ENCODE measurements around the gene RIMKLB.
"Not testable (repeated sequence)": the region's sequence is repeated elsewhere in the genome, so short reads cannot be mapped to it uniquely, and the experiment has no call there.

Gene RIMKLB

DNA sequence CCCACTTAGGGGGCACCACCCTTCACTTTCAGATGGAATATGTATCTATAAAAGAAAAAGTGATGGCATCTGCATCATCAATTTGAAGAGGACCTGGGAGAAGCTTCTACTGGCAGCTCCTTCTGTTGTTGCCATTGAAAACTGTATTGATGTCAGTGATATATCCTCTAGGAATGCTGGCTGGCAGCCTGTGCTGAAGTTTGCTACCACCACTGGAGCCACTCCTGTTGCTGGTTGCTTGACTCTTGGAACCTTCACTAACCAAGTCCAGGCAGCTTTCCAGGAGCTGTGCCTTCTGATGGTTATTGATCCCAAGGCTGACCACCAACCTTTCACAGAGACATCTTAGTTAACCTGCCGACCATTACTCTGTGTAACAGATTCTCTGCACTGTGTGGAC lies 44.7 kb downstream of the RIMKLB start:
- peaks cover 5% of the 10 kb centered on the region for H3K36me3 ChIP-seq (ENCODE audit: control insufficient read depth, low read depth, low read length)
- H3K9me3 ChIP-seq (ENCODE audit: control insufficient read depth, low read depth, low read length), result no peaks in the 10 kb centered on the region
- no peaks in the 10 kb centered on the region for H3K4me1 ChIP-seq (ENCODE audit: control insufficient read depth, low read depth, low read length)
- no peak overlapping the region for H3K4me3 ChIP-seq (ENCODE audit: low read length)
- no peak overlapping the region for H3K9ac ChIP-seq (ENCODE audit: low read length)
- H3K27ac ChIP-seq (ENCODE audit: low read length), result no peak overlapping the region
- H3K27me3 ChIP-seq (ENCODE audit: control insufficient read depth, insufficient read depth, low read length), result no peaks in the 10 kb centered on the region

DNA sequence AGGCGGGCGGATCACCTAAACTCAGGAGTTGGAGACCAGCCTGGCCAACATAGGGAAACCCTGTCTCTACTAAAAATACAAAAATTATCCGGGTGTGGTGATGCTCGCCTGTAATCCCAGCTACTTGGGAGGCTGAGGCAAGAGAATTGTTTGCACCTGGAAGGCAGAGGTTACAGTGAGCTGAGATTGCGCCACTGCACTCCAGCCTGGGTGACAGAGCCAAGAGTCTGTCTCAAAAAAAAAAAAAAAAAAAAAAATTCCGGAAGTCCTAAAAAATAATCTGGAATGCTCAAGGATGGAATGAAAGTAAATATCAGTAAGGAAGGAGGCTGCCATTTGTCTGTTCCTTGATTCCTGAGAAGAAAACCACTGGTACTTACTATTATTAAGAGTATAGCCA lies 45.3 kb downstream of the RIMKLB start:
- not testable (repeated sequence) for H3K4me1 ChIP-seq (ENCODE audit: control insufficient read depth, low read depth, low read length); H3K27me3 ChIP-seq (ENCODE audit: control insufficient read depth, insufficient read depth, low read length); H3K27ac ChIP-seq (ENCODE audit: low read length); H3K9me3 ChIP-seq (ENCODE audit: control insufficient read depth, low read depth, low read length); H3K9ac ChIP-seq (ENCODE audit: low read length); H3K4me3 ChIP-seq (ENCODE audit: low read length); H3K36me3 ChIP-seq (ENCODE audit: control insufficient read depth, low read depth, low read length)

DNA sequence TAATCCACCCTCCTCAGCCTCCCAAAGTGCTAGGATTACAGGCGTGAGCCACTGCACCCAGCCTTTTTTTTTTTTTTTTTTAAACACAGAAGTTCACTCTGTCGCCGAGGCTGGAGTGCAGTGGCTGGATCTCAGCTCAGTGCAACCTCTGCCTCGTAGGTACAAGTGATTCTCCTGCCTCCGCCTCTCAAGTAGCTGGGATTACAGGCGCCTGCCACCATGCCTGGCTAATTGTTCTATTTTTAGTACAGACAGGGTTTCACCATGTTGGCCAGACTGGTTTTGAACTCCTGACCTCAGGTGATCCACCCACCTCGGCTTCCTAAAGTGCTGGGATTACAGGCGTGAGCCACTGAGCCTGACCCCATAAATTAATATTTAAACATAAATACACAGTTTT lies 47.8 kb downstream of the RIMKLB start:
- H3K27ac ChIP-seq (ENCODE audit: low read length); H3K9me3 ChIP-seq (ENCODE audit: control insufficient read depth, low read depth, low read length); H3K4me1 ChIP-seq (ENCODE audit: control insufficient read depth, low read depth, low read length); H3K27me3 ChIP-seq (ENCODE audit: control insufficient read depth, insufficient read depth, low read length); H3K4me3 ChIP-seq (ENCODE audit: low read length); H3K36me3 ChIP-seq (ENCODE audit: control insufficient read depth, low read depth, low read length); H3K9ac ChIP-seq (ENCODE audit: low read length): not testable (repeated sequence)

DNA sequence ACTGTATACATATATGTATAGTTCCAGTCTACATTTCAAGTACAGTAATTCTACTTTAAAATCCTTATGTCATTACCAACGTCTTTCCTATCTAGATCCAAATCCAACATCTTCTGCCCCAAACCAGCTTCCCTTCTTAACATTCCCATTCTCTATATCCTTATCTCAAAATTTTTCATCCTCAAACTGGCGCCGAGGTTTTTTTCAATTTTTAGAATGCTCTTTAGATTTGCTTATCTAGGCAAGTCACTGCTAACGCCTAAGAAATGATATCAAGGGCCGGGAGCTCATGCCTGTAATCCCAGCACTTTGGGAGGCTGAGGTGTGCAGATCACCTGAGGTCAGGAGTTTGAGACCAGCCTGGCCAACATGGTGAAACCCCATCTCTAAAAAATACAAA lies 48.3 kb downstream of the RIMKLB start:
- Histone ChIP-seq H3K27ac (ENCODE audit: low read length) (no peak overlapping the region), H3K4me1 (ENCODE audit: control insufficient read depth, low read depth, low read length) (no peaks in the 10 kb centered on the region), H3K27me3 (ENCODE audit: control insufficient read depth, insufficient read depth, low read length) (no peaks in the 10 kb centered on the region), H3K9ac (ENCODE audit: low read length) (no peak overlapping the region), H3K36me3 (ENCODE audit: control insufficient read depth, low read depth, low read length) (peaks cover 11% of the 10 kb centered on the region), H3K4me3 (ENCODE audit: low read length) (no peak overlapping the region), H3K9me3 (ENCODE audit: control insufficient read depth, low read depth, low read length) (no peaks in the 10 kb centered on the region)

DNA sequence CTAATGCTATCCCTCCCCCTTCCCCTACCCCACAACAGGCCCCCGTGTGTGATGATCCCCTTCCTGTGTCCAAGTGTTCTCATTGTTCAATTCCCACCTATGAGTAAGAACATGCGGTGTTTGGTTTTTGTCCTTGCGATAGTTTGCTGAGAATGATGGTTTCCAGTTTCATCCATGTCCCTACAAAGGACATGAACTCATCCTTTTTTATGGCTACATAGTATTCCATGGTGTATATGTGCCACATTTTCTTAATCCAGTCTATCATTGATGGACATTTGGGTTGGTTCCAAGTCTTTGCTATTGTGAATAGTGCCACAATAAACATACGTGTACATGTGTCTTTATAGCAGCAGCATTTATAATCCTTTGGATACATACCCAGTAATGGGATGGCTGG lies 62.3 kb downstream of the RIMKLB start:
- not testable (repeated sequence) for H3K27ac ChIP-seq (ENCODE audit: low read length); H3K4me1 ChIP-seq (ENCODE audit: control insufficient read depth, low read depth, low read length); H3K4me3 ChIP-seq (ENCODE audit: low read length); H3K9me3 ChIP-seq (ENCODE audit: control insufficient read depth, low read depth, low read length); H3K9ac ChIP-seq (ENCODE audit: low read length); H3K27me3 ChIP-seq (ENCODE audit: control insufficient read depth, insufficient read depth, low read length)
- peaks cover 18% of the 10 kb centered on the region for H3K36me3 ChIP-seq (ENCODE audit: control insufficient read depth, low read depth, low read length)

DNA sequence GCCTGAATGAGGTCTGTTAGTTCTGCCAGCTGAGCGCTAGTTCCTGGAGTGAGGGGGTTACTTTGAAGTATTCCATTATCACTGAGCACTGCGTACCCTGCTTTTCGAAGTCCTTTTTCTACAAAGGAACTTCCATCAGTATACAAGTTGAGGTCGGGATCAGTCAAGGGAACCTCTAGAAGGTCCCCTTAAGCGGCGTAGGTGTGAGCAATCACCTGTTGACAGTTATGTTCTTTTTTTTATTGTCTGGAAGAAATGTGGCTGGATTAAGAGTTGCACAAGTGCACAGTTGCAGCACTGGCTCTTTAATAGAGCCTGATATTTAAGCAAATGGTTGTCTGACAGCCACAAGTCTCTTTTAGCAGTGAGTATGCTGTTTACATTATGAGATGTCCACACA lies 64.9 kb downstream of the RIMKLB start:
- H3K27ac ChIP-seq (ENCODE audit: low read length); H3K27me3 ChIP-seq (ENCODE audit: control insufficient read depth, insufficient read depth, low read length); H3K9ac ChIP-seq (ENCODE audit: low read length); H3K36me3 ChIP-seq (ENCODE audit: control insufficient read depth, low read depth, low read length); H3K4me3 ChIP-seq (ENCODE audit: low read length); H3K4me1 ChIP-seq (ENCODE audit: control insufficient read depth, low read depth, low read length); H3K9me3 ChIP-seq (ENCODE audit: control insufficient read depth, low read depth, low read length): not testable (repeated sequence)

DNA sequence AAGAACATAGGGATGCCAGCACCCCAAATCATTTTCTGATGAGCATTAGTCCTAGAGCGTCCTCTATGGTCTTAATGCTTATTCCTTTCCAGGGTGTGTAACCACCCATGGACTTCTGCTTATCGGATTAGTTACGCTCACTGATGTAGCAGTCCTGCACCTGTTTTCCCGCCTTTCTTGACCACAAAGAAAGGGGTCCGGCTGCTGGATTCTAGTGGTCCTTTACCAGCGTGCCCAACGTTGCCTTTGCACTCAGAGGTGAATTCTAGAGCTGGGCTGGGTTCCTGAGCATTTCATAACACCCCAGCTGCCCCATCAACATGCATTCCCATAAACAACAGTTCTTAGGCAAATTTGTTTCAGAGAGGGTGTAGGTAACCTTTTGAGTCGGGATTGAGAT lies 68.3 kb downstream of the RIMKLB start:
- not testable (repeated sequence) for H3K27ac ChIP-seq (ENCODE audit: low read length); H3K4me1 ChIP-seq (ENCODE audit: control insufficient read depth, low read depth, low read length); H3K9me3 ChIP-seq (ENCODE audit: control insufficient read depth, low read depth, low read length); H3K4me3 ChIP-seq (ENCODE audit: low read length); H3K9ac ChIP-seq (ENCODE audit: low read length); H3K27me3 ChIP-seq (ENCODE audit: control insufficient read depth, insufficient read depth, low read length)
- peaks cover 10% of the 10 kb centered on the region for H3K36me3 ChIP-seq (ENCODE audit: control insufficient read depth, low read depth, low read length)

DNA sequence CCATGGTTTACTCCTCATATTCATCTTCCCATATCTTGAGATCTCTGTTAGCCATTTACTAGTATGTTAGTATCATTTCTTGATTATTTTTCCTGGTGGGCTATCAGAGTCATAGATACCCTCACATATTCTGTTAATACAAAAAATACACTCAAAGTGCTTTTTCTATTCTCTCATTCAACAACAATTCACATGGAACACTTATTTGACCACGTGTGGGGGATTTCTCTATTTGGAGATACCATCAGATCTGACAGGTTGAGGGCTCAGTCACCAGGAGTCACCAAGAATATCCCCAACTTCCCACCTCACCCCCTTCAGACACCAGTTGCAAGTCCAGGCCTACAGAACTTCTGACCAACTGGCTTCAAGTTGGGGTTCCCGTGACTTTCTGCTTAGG lies 72.7 kb downstream of the RIMKLB start:
- no peaks in the 10 kb centered on the region for H3K4me1 ChIP-seq (ENCODE audit: control insufficient read depth, low read depth, low read length)
- no peak overlapping the region for H3K27ac ChIP-seq (ENCODE audit: low read length)
- no peak overlapping the region for H3K9ac ChIP-seq (ENCODE audit: low read length)
- no peaks in the 10 kb centered on the region for H3K27me3 ChIP-seq (ENCODE audit: control insufficient read depth, insufficient read depth, low read length)
- H3K4me3 ChIP-seq (ENCODE audit: low read length), result no peak overlapping the region
- H3K36me3 ChIP-seq (ENCODE audit: control insufficient read depth, low read depth, low read length), result peaks cover 9% of the 10 kb centered on the region
- H3K9me3 ChIP-seq (ENCODE audit: control insufficient read depth, low read depth, low read length), result no peaks in the 10 kb centered on the region

DNA sequence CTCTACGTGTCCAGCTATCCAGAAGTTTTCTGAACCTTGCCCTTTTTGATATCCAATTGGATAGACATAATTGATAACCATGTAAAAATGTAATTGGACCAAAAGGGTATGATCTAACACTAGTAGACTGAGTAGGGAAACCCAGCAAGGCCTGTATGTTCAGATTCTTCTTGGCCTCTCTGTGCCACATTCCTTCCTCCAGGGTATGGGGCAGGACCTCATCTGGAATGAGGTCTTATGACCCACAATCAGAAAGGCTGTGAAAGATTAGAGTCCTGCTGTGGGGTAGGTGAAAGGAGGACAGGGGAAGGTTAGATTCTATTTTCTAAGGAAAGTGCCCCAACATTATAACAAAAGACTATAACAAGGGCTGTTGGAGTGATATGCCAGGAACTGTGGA lies 73.3 kb downstream of the RIMKLB start:
- Histone ChIP-seq H3K27me3 (ENCODE audit: control insufficient read depth, insufficient read depth, low read length) (no peaks in the 10 kb centered on the region), H3K36me3 (ENCODE audit: control insufficient read depth, low read depth, low read length) (peaks cover 14% of the 10 kb centered on the region)

DNA sequence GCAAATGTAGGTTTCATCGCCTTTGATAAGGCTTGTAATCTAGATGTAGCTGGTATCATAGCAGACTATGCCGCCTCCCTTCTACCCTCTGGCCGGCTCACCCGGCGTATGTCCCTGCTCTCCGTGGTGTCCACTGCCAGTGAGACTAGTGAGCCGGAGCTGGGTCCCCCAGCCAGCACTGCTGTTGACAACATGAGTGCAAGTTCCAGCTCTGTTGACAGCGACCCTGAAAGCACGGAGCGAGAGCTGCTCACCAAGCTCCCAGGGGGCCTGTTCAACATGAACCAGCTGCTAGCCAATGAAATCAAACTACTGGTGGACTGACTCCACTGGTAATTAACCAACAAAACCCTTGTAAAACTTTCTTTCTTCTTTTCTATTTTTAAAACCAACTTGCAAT lies 75.7 kb downstream of the RIMKLB start:
- H3K36me3 ChIP-seq (ENCODE audit: control insufficient read depth, low read depth, low read length), result peaks cover 14% of the 10 kb centered on the region
- H3K9me3 ChIP-seq (ENCODE audit: control insufficient read depth, low read depth, low read length), result no peaks in the 10 kb centered on the region

More for the DNA sequence above, 73.3 kb downstream of the RIMKLB start:
- Histone ChIP-seq H3K9me3 (ENCODE audit: control insufficient read depth, low read depth, low read length) (no peaks in the 10 kb centered on the region), H3K4me3 (ENCODE audit: low read length) (no peak overlapping the region), H3K27ac (ENCODE audit: low read length) (no peak overlapping the region), H3K4me1 (ENCODE audit: control insufficient read depth, low read depth, low read length) (no peaks in the 10 kb centered on the region), H3K9ac (ENCODE audit: low read length) (no peak overlapping the region)

DNA sequence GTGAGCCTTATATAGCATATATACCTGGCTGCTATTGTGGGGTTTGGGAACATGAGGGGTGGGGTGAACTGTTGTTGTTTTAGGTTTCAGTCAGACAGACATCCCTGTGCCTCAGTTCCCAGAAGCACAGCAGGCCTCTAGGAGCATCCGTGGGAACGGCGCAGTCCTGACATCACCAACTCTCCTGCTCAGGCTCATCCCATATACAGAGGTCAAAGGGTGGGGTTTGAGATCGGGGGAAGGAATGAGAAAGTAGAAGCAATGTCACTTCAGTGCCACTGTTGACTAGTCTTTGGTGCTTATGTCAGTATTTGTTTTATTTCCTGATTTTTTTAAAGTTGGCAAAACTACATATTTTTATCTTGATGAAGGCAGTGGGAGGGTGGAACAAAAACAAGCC lies 81.5 kb downstream of the RIMKLB start:
- no peak overlapping the region for H3K4me3 ChIP-seq (ENCODE audit: low read length)
- no peak overlapping the region for H3K9ac ChIP-seq (ENCODE audit: low read length)
- H3K27me3 ChIP-seq (ENCODE audit: control insufficient read depth, insufficient read depth, low read length), result no peaks in the 10 kb centered on the region
- peaks cover 8% of the 10 kb centered on the region for H3K4me1 ChIP-seq (ENCODE audit: control insufficient read depth, low read depth, low read length)
- peaks cover 16% of the 10 kb centered on the region for H3K36me3 ChIP-seq (ENCODE audit: control insufficient read depth, low read depth, low read length)
- H3K27ac ChIP-seq (ENCODE audit: low read length), result no peak overlapping the region
- H3K9me3 ChIP-seq (ENCODE audit: control insufficient read depth, low read depth, low read length), result no peaks in the 10 kb centered on the region

More for the DNA sequence above, 75.7 kb downstream of the RIMKLB start:
- Histone ChIP-seq H3K4me1 (ENCODE audit: control insufficient read depth, low read depth, low read length) (peaks cover 8% of the 10 kb centered on the region), H3K27me3 (ENCODE audit: control insufficient read depth, insufficient read depth, low read length) (no peaks in the 10 kb centered on the region), H3K9ac (ENCODE audit: low read length) (no peak overlapping the region), H3K27ac (ENCODE audit: low read length) (no peak overlapping the region), H3K4me3 (ENCODE audit: low read length) (no peak overlapping the region)

DNA sequence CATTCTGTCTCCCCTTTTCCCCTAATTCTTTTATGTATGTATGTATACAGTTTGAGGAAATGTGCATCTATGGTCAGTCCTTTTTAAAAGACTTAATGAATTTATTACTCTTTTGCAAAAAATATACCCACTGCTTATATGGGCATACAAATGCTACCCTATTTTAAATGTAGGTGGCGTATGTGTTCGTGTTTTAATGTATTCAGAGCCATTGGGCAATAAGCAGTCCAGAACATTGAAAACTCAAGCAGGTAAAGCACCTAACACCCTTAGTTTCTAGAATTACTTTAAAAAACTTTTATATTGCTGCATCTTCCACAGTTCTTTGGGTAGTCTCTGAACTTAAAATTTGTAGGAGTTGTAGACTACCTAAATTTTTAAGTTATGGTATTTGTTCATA lies 82.1 kb downstream of the RIMKLB start:
- no peaks in the 10 kb centered on the region for H3K27me3 ChIP-seq (ENCODE audit: control insufficient read depth, insufficient read depth, low read length)
- H3K27ac ChIP-seq (ENCODE audit: low read length), result no peak overlapping the region
- H3K4me3 ChIP-seq (ENCODE audit: low read length), result no peak overlapping the region
- peaks cover 16% of the 10 kb centered on the region for H3K36me3 ChIP-seq (ENCODE audit: control insufficient read depth, low read depth, low read length)
- peaks cover 8% of the 10 kb centered on the region for H3K4me1 ChIP-seq (ENCODE audit: control insufficient read depth, low read depth, low read length)
- H3K9ac ChIP-seq (ENCODE audit: low read length), result no peak overlapping the region
- no peaks in the 10 kb centered on the region for H3K9me3 ChIP-seq (ENCODE audit: control insufficient read depth, low read depth, low read length)

DNA sequence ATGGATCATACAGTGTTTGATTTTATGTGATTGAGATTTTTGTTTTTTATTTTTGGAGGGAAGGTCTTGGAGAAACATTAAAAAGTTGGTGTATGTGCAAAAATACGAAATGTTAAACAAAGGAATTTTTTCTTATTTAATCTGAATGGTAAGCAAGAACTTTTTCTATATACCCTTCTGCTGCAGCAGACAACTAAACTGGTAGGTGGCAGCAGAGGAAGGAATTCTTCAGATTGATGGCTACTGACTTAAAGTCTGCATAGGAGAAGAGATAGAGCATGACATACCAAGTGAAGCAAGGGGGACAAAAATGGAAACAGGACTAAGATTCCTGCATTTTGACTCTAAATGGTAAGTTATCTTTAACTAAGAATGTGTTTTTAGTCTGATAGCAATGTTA lies 82.6 kb downstream of the RIMKLB start:
- Histone ChIP-seq H3K36me3 (ENCODE audit: control insufficient read depth, low read depth, low read length) (peaks cover 14% of the 10 kb centered on the region), H3K4me1 (ENCODE audit: control insufficient read depth, low read depth, low read length) (peaks cover 8% of the 10 kb centered on the region), H3K9ac (ENCODE audit: low read length) (no peak overlapping the region)

More for the DNA sequence above, 82.6 kb downstream of the RIMKLB start:
- Histone ChIP-seq H3K4me3 (ENCODE audit: low read length) (no peak overlapping the region), H3K9me3 (ENCODE audit: control insufficient read depth, low read depth, low read length) (no peaks in the 10 kb centered on the region), H3K27ac (ENCODE audit: low read length) (no peak overlapping the region), H3K27me3 (ENCODE audit: control insufficient read depth, insufficient read depth, low read length) (no peaks in the 10 kb centered on the region)

Measured in iPS-18a (cell line).